HL-60 (cell line): ENCODE results near the gene IMMP2L.
A peak's percentile ranks its signal among the peaks of the same experiment; 100 is the strongest.

Experiments used
- CTCF ChIP-seq: IDR thresholded peaks from one replicate; pipeline ENCODE4 v1.5.1; 2011; ENCODE audit warnings: low read length, control low read depth, inconsistent platforms; ENCODE audit not compliant: insufficient read depth
- GABPA ChIP-seq: IDR thresholded peaks from 2 replicates; pipeline ENCODE4 v1.6.1; 2012; ENCODE audit warnings: low read depth
- POLR2AphosphoS5 ChIP-seq: IDR thresholded peaks from 2 replicates; pipeline ENCODE4 v1.6.1; 2012; ENCODE audit warnings: low read depth
- REST ChIP-seq: IDR thresholded peaks from 2 replicates; pipeline ENCODE4 v1.6.1; 2012; ENCODE audit warnings: low read depth; ENCODE audit not compliant: insufficient replicate concordance

GRCh38 chr7:111486472-111487142, 75.7 kb downstream of the IMMP2L start:
- TF ChIP-seq CTCF (peak; percentile 50), REST (no peak), GABPA (no peak), POLR2AphosphoS5 (no peak)
